Naive thymus-derived CD4-positive, alpha-beta T cell (primary cell): ENCODE results near the gene THUMPD3. TPM values are rescaled to one million over a fixed set of nuclear protein-coding genes. Genes with fewer than 3 reads are reported as not detected.

ENCODE experiments used
- ATAC-seq: fragments of 150-1000 bp; cut with Tn5 transposase; 2 replicates; pipeline ENCODE4 v1.10.0; 2021; ENCODE audit warnings: mild to moderate bottlenecking, moderate library complexity
- CTCF ChIA-PET: fragments of 350-600 bp; sonication (Branson Sonifier 250); formaldehyde crosslinking; loops from one replicate; lab custom pipeline; 2021; ENCODE audit warnings: antibody characterized with exemption; lab: Charles Lee
- POLR2A ChIA-PET: fragments of 350-600 bp; sonication (Branson Sonifier 250); formaldehyde crosslinking; loops from one replicate; lab custom pipeline; 2021; ENCODE audit warnings: antibody characterized with exemption, inconsistent platforms; lab: Charles Lee
- DNase-seq, 9 donors: peaks; one replicate each; pipeline versions ENCODE4 v3.0.0 to v3.0.0-alpha.2; 2020 to 2022; ENCODE audit warnings: mixed read lengths in 1 of 9
- H3K27ac ChIP-seq: one replicate; pipeline ENCODE4 v1.7.0; 2013; ENCODE audit warnings: mild to moderate bottlenecking, low read depth, low read length, moderate library complexity
- H3K27me3 ChIP-seq, 2 donors: one replicate each; pipeline ENCODE4 v1.7.0; 2013; ENCODE audit warnings: low read length in 2 of 2, mild to moderate bottlenecking in 2 of 2, moderate library complexity in 2 of 2; ENCODE audit not compliant: control insufficient read depth in 2 of 2, insufficient read depth in 2 of 2
- H3K36me3 ChIP-seq, 3 experiments: 1 replicate in 2 of 3; 2 replicates in 1 of 3; pipeline ENCODE4 v1.7.0; 2013; ENCODE audit warnings: low read length in 3 of 3, mild to moderate bottlenecking in 3 of 3, moderate library complexity in 1 of 3; ENCODE audit not compliant: insufficient read depth in 3 of 3, control insufficient read depth in 2 of 3
- H3K4me1 ChIP-seq, 2 donors: one replicate each; pipeline ENCODE4 v1.7.0; 2013; ENCODE audit warnings: low read length in 2 of 2, mild to moderate bottlenecking in 2 of 2, moderate library complexity in 1 of 2; ENCODE audit not compliant: control insufficient read depth in 2 of 2, insufficient read depth in 2 of 2
- H3K4me3 ChIP-seq: 2 replicates; pipeline ENCODE4 v1.7.0; 2013; ENCODE audit warnings: mild to moderate bottlenecking, low read length
- H3K9me3 ChIP-seq, 3 experiments: 1 replicate in 2 of 3; 2 replicates in 1 of 3; pipeline ENCODE4 v1.7.0; 2013; ENCODE audit warnings: low read length in 3 of 3; ENCODE audit not compliant: control insufficient read depth in 2 of 3
- H3K27ac Mint-ChIP-seq, 9 donors: one replicate each; pipeline ENCODE4 v1.8.0; 2020 to 2022; ENCODE audit warnings: mixed read lengths in 9 of 9, mild to moderate bottlenecking in 8 of 9, moderate library complexity in 5 of 9, inconsistent platforms in 2 of 9
- H3K27me3 Mint-ChIP-seq, 5 donors: one replicate each; pipeline ENCODE4 v1.8.0; 2021 to 2022; ENCODE audit warnings: mixed read lengths in 5 of 5, mild to moderate bottlenecking in 1 of 5
- H3K36me3 Mint-ChIP-seq, 5 donors: one replicate each; pipeline ENCODE4 v1.8.0; 2020 to 2022; ENCODE audit warnings: mixed read lengths in 5 of 5, mild to moderate bottlenecking in 3 of 5, inconsistent platforms in 1 of 5
- H3K4me1 Mint-ChIP-seq, 7 donors: one replicate each; pipeline ENCODE4 v1.8.0; 2020 to 2022; ENCODE audit warnings: mixed read lengths in 7 of 7, mild to moderate bottlenecking in 3 of 7, inconsistent platforms in 1 of 7
- H3K4me3 Mint-ChIP-seq, 10 donors: one replicate each; pipeline ENCODE4 v1.8.0; 2020 to 2022; ENCODE audit warnings: mild to moderate bottlenecking in 10 of 10, mixed read lengths in 10 of 10, moderate library complexity in 6 of 10, inconsistent platforms in 2 of 10
- H3K9me3 Mint-ChIP-seq, 11 donors: one replicate each; pipeline ENCODE4 v1.8.0; 2020 to 2022; ENCODE audit warnings: mixed read lengths in 11 of 11, mild to moderate bottlenecking in 4 of 11, inconsistent platforms in 1 of 11, moderate library complexity in 1 of 11
- intact Hi-C, 2 donors: fragments of 100-400 bp; cut with micrococcal nuclease; formaldehyde crosslinking; loops; one replicate each; pipeline ENCODE4 v1.15.1; 2023
- polyA plus RNA-seq, 2 donors: library from polyadenylated mRNA; unstranded; fragments of 300-500 nt; fragmentation: Illumina TruSeq; gene quantifications; one replicate each; pipeline ENCODE4 v1.2.3, GENCODE V29; 2021
- total RNA-seq, 6 experiments: library from RNA in 5 of 6; stranded (reverse) in 5 of 6; gene quantifications; 1 replicate in 5 of 6; 2 replicates in 1 of 6; pipeline ENCODE4 v1.2.3 and lab custom pipeline; 2021 to 2026

THUMPD3 gene
- total and polyA plus RNA-seq, 7 experiments from 2014 or later: 24.1 to 54.8 (median 41.7) TPM

DNA sequence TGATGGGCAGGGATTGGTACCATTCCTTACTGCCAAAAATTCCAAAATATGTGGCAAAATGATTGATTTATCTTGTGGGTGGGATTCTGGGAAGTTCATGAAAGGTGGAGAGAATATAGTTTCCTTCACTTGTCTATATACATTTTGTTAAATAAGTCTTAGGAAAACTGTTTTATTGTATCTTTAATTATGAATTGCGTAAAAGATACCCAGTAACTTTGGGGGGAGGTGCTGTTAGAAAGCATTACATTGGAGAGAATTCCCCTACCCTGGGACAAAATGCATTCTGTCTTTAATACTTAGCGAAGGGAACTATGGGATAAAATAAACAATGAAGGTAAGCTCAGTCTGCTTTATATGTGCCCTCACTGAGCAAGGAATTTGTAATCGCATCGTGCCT is 39.1 kb downstream of the THUMPD3 start:
- no peak for ATAC-seq
- H3K27me3 ChIP-seq: no peaks in the 10 kb centered on the region
- H3K9me3 ChIP-seq: no peaks in the 10 kb centered on the region
- ChIA-PET CTCF (no interaction called here), POLR2A (interaction anchor here (1.7 to 1.9 kb wide), 3 partner anchors 15 to 39 kb away, joined by 4 to 6 read pairs (median 5); partner anchors contain the start of gene THUMPD3)
- intact Hi-C loops: no loop called here
- H3K27ac ChIP-seq: no peak overlapping the region
- peaks cover 0 to 14% (median 2%) of the 10 kb centered on the region in 5 donors for H3K36me3 Mint-ChIP-seq
- H3K4me3 ChIP-seq: no peak overlapping the region
- peaks cover 58 to 87% (median 80%) of the 10 kb centered on the region in 7 donors for H3K4me1 Mint-ChIP-seq
- H3K4me3 Mint-ChIP-seq: peak overlapping the region in 9 of 10 donors; percentile 2 to 99 (median 48)
- H3K36me3 ChIP-seq: peaks cover 0 to 9% (median 0%) of the 10 kb centered on the region in 3 experiments
- peaks cover 0 to 2% (median 0%) of the 10 kb centered on the region in 5 donors for H3K27me3 Mint-ChIP-seq
- H3K9me3 Mint-ChIP-seq: peaks cover 0 to 3% (median 0%) of the 10 kb centered on the region in 11 donors
- H3K27ac Mint-ChIP-seq: peak overlapping the region in 3 of 9 donors; percentile 23 to 65 (median 62)
- no peak for DNase-seq
- H3K4me1 ChIP-seq: peaks cover 40 to 42% of the 10 kb centered on the region in 2 donors

DNA sequence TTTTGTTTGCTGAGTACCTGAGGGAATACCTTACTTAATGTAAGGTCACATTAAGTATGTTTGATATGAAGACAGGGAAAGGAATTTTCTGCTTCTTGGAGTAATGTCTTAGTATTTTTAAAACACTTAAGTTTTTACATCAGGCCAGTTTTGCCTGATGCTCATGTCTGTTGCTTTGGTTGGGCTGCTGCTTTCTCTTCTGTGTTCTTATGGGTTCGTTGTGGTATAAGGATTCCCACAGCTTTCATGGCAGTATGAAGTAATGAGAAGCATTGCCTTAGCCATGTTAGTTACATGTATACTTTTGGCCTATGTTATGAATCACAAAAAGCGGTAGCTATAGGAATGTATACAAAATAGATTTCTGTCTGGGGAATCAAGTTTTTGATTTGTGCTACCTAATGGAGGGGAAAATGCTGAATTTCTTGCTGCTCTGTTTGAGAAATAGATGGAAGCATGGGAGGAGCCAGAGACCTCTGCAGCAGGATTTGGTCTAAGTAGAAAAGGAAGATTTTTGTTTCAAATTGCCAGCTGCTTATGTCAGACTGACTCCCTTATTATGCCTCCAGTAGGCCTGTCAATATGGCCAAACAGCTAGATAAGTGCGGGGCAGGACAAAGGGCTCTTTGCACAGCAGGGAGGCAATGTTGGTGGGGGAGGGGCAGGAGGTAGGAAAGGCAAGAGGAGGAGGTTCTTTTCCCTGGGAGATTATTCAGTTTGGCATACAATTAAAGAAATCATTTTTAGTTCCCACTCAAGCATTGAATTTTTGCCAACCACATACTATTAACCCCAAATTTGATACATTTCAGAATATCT is 39.8 kb downstream of the THUMPD3 start:
- ATAC-seq (no peak), DNase-seq (no peak)
- Histone ChIP-seq H3K27me3 (no peaks in the 10 kb centered on the region), H3K4me1 (peaks cover 41 to 42% of the 10 kb centered on the region in 2 donors), H3K9me3 (no peaks in the 10 kb centered on the region), H3K4me3 (no peak overlapping the region), H3K27ac (no peak overlapping the region), H3K36me3 (peaks cover 0 to 9% (median 0%) of the 10 kb centered on the region in 3 experiments)
- ChIA-PET POLR2A (interaction anchor here (1.0 to 1.9 kb wide), 4 partner anchors 14 to 40 kb away, joined by 4 to 6 read pairs (median 4); partner anchors contain the start of gene THUMPD3), CTCF (interaction anchor here (0.5 to 0.7 kb wide), 2 partner anchors 53 to 421 kb away, joined by 3 read pairs; no protein-coding TSS in a partner anchor)
- Mint-ChIP-seq H3K36me3 (peaks cover 0 to 16% (median 4%) of the 10 kb centered on the region in 5 donors), H3K4me1 (peaks cover 58 to 93% (median 86%) of the 10 kb centered on the region in 7 donors), H3K9me3 (peaks cover 0 to 1% (median 0%) of the 10 kb centered on the region in 11 donors), H3K27ac (peak overlapping the region in 8 of 9 donors; percentile 21 to 75 (median 42)), H3K27me3 (no peaks in the 10 kb centered on the region), H3K4me3 (peak overlapping the region in 9 of 10 donors; percentile 18 to 99 (median 51))
- intact Hi-C loops: no loop called here

DNA sequence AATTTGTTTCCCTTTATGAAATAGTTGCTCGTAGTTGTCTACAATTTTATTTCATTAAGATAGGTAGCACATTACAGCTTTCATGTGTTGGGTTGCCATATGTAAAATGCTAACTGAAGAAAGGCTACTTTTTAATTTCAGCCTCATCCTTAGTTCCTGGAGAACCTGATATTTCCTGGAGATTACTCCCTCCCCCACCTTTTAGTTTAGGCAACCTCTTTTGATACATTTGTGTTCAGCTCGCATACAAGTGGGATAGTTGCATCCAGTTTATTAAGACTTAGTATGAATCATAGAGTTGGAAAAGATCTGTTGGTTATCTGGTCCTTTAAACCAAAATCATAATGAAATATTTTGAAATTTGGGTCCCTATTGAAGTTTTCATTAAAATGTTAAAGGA is 40.6 kb downstream of the THUMPD3 start:
- H3K9me3 ChIP-seq: no peaks in the 10 kb centered on the region
- no peak overlapping the region for H3K27ac ChIP-seq
- H3K36me3 Mint-ChIP-seq: peaks cover under 1 to 12% (median 2%) of the 10 kb centered on the region in 5 donors
- H3K9me3 Mint-ChIP-seq: no peaks in the 10 kb centered on the region
- ChIA-PET POLR2A (interaction anchor here (1.0 to 1.9 kb wide), 4 partner anchors 13 to 40 kb away, joined by 4 to 6 read pairs (median 4); partner anchors contain the start of gene THUMPD3), CTCF (interaction anchor here (0.7 kb wide), 1 partner anchor 52 kb away, joined by 3 read pairs; no protein-coding TSS in a partner anchor)
- no peak for ATAC-seq
- intact Hi-C loops: no loop called here
- no peaks in the 10 kb centered on the region for H3K27me3 Mint-ChIP-seq
- no peaks in the 10 kb centered on the region for H3K27me3 ChIP-seq
- H3K27ac Mint-ChIP-seq: no peak overlapping the region
- peak overlapping the region in 3 of 10 donors; percentile 35 to 99 (median 56) for H3K4me3 Mint-ChIP-seq
- no peak overlapping the region for H3K4me3 ChIP-seq
- H3K4me1 Mint-ChIP-seq: peaks cover 57 to 98% (median 93%) of the 10 kb centered on the region in 7 donors
- peaks cover 42 to 45% of the 10 kb centered on the region in 2 donors for H3K4me1 ChIP-seq
- no peak for DNase-seq
- peaks cover 0 to under 1% (median 0%) of the 10 kb centered on the region in 3 experiments for H3K36me3 ChIP-seq

DNA sequence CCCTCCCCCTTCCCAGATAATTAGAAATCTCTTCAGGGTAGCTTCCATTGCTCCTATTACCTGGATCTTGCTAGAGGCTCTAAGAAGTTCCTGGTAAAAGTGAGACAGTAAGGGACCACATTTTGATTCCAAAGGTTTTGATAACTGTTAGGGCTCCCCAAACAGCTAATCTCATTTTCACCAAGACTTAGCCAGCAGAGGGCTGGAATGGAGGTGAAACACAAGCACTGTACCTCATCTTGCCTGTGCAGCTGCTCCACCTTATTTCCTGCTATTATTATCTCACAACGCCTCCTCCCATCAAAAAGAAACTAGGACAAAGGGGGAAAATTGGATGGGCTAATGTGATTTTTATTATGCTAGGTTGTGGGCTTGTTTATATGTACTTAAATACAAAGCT is 41.8 kb downstream of the THUMPD3 start:
- no peaks in the 10 kb centered on the region for H3K27me3 Mint-ChIP-seq
- peak overlapping the region; percentile 9 to 73 (median 53) for H3K4me3 Mint-ChIP-seq
- Histone ChIP-seq H3K36me3 (no peaks in the 10 kb centered on the region), H3K27ac (peak overlapping the region; percentile 44), H3K4me3 (no peak overlapping the region), H3K4me1 (peaks cover 35 to 50% of the 10 kb centered on the region in 2 donors), H3K9me3 (no peaks in the 10 kb centered on the region), H3K27me3 (no peaks in the 10 kb centered on the region)
- peaks cover 1 to 14% (median 13%) of the 10 kb centered on the region in 5 donors for H3K36me3 Mint-ChIP-seq
- DNase-seq (peak in 3 of 9 donors; percentile 12 to 23 (median 18)), ATAC-seq (peak; percentile 80)
- POLR2A ChIA-PET: interaction anchor here (0.7 to 1.6 kb wide), 5 partner anchors 8 to 388 kb away, joined by 3 to 8 read pairs (median 3); partner anchors contain the start of gene ARPC4
- H3K9me3 Mint-ChIP-seq: peaks cover 0 to 1% (median 0%) of the 10 kb centered on the region in 11 donors
- CTCF ChIA-PET: interaction anchor here (1.0 to 1.6 kb wide), 2 partner anchors 44 to 96 kb away, joined by 3 read pairs; no protein-coding TSS in a partner anchor
- peaks cover 53 to 98% (median 93%) of the 10 kb centered on the region in 7 donors for H3K4me1 Mint-ChIP-seq
- H3K27ac Mint-ChIP-seq: peak overlapping the region; percentile 1 to 62 (median 20)
- intact Hi-C loops: no loop called here

DNA sequence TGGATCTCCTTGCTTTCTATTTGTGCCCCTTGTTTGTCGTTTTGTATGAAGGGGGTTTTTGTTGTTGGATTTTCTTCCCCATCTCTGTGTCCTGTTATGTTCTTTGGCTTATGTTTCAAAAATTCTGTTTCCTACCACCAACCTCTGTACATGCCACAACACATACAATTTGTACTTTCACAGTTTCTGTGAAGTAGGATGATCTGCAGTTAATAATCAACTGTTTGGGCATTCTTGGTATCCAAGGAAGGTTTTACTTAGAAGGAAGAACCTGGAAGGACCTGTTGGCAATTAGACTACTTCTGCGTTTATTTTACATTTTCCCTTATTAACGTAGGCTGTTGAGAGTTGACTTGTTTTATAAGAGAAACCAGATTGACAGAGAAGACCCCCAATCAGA is 42.9 kb downstream of the THUMPD3 start:
- Histone ChIP-seq H3K4me3 (no peak overlapping the region), H3K27me3 (no peaks in the 10 kb centered on the region), H3K4me1 (peaks cover 33 to 56% of the 10 kb centered on the region in 2 donors), H3K36me3 (no peaks in the 10 kb centered on the region), H3K27ac (peak overlapping the region; percentile 37), H3K9me3 (no peaks in the 10 kb centered on the region)
- ChIA-PET POLR2A (interaction anchor here (0.6 to 1.6 kb wide), 5 partner anchors 9 to 387 kb away, joined by 3 to 8 read pairs (median 4); partner anchors contain the start of gene ARPC4), CTCF (interaction anchor here (1.0 to 1.6 kb wide), 2 partner anchors 45 to 95 kb away, joined by 3 read pairs; no protein-coding TSS in a partner anchor)
- peaks cover 4 to 21% (median 16%) of the 10 kb centered on the region in 5 donors for H3K36me3 Mint-ChIP-seq
- intact Hi-C loops: no loop called here
- peak overlapping the region in 5 of 9 donors; percentile 3 to 52 (median 17) for H3K27ac Mint-ChIP-seq
- no peak for DNase-seq
- H3K27me3 Mint-ChIP-seq: no peaks in the 10 kb centered on the region
- H3K4me3 Mint-ChIP-seq: peak overlapping the region in 7 of 10 donors; percentile 0 to 72 (median 25)
- H3K4me1 Mint-ChIP-seq: peaks cover 51 to 97% (median 92%) of the 10 kb centered on the region in 7 donors
- no peak for ATAC-seq
- H3K9me3 Mint-ChIP-seq: peaks cover 0 to 3% (median 0%) of the 10 kb centered on the region in 11 donors
